Mucosa of rectum (tissue), 2 donors: ENCODE results near the gene CPNE1.

Source experiments
- H3K27ac ChIP-seq, 2 donors: one replicate each; pipeline ENCODE4 v1.7.0; 2013; ENCODE audit warnings: inconsistent platforms in 2 of 2, low read depth in 2 of 2, low read length in 2 of 2
- H3K27me3 ChIP-seq, 2 donors: one replicate each; pipeline ENCODE4 v1.7.0; 2013; ENCODE audit warnings: low read length in 2 of 2; ENCODE audit not compliant: control insufficient read depth in 2 of 2, insufficient read depth in 2 of 2
- H3K36me3 ChIP-seq, 2 donors: one replicate each; pipeline ENCODE4 v1.7.0; 2013; ENCODE audit warnings: low read length in 2 of 2; ENCODE audit not compliant: control insufficient read depth in 2 of 2, insufficient read depth in 2 of 2
- H3K4me1 ChIP-seq, 2 donors: one replicate each; pipeline ENCODE4 v1.7.0; 2013; ENCODE audit warnings: low read length in 2 of 2, mild to moderate bottlenecking in 1 of 2; ENCODE audit not compliant: control insufficient read depth in 2 of 2, insufficient read depth in 2 of 2
- H3K4me3 ChIP-seq, 2 donors: one replicate each; pipeline ENCODE4 v1.7.0; 2013; ENCODE audit warnings: low read length in 2 of 2
- H3K9ac ChIP-seq, 2 donors: one replicate each; pipeline ENCODE4 v1.7.0; 2013; ENCODE audit warnings: low read length in 2 of 2, low read depth in 1 of 2, mild to moderate bottlenecking in 1 of 2
- H3K9me3 ChIP-seq, 2 donors: one replicate each; pipeline ENCODE4 v1.7.0; 2013; ENCODE audit warnings: low read length in 2 of 2; ENCODE audit not compliant: control insufficient read depth in 2 of 2
- donor health status: healthy.
- donor health status: Normal muscosa, but diverticular disease.

Gene CPNE1

GRCh38 chr20:35669681-35670080, 5.0 kb upstream of the CPNE1 start:
- Histone ChIP-seq H3K27me3 (no peaks in the 10 kb centered on the region), H3K9ac (no peak overlapping the region), H3K9me3 (no peaks in the 10 kb centered on the region), H3K27ac (no peak overlapping the region), H3K36me3 (peaks cover 35 to 41% of the 10 kb centered on the region in 2 donors), H3K4me1 (peaks cover 0 to 3% of the 10 kb centered on the region in 2 donors), H3K4me3 (no peak overlapping the region)

- H3K4me3 ChIP-seq: no peak overlapping the region
- H3K27me3 ChIP-seq: no peaks in the 10 kb centered on the region
Measured at GRCh38 chr20:35669221-35669620, 4.5 kb upstream of the CPNE1 start.

GRCh38 chr20:35665949-35666288, 1.2 kb upstream of the CPNE1 start:
- H3K9ac ChIP-seq: no peak overlapping the region
- H3K36me3 ChIP-seq: peaks cover 14 to 22% of the 10 kb centered on the region in 2 donors
- H3K4me1 ChIP-seq: peaks cover 17 to 22% of the 10 kb centered on the region in 2 donors
- H3K27ac ChIP-seq: no peak overlapping the region
- H3K4me3 ChIP-seq: no peak overlapping the region
- H3K9me3 ChIP-seq: no peaks in the 10 kb centered on the region
- no peaks in the 10 kb centered on the region for H3K27me3 ChIP-seq

More at GRCh38 chr20:35669221-35669620, 4.5 kb upstream of the CPNE1 start:
- no peaks in the 10 kb centered on the region for H3K9me3 ChIP-seq
- H3K36me3 ChIP-seq: peaks cover 30 to 37% of the 10 kb centered on the region in 2 donors
- no peak overlapping the region for H3K27ac ChIP-seq
- no peak overlapping the region for H3K9ac ChIP-seq
- H3K4me1 ChIP-seq: peaks cover 0 to 3% of the 10 kb centered on the region in 2 donors

- Histone ChIP-seq H3K9me3 (no peaks in the 10 kb centered on the region), H3K4me3 (peak overlapping the region; percentile 86 to 98), H3K27me3 (no peaks in the 10 kb centered on the region), H3K27ac (peak overlapping the region; percentile 95 to 98), H3K36me3 (peaks cover 0 to 2% of the 10 kb centered on the region in 2 donors), H3K4me1 (peaks cover 17 to 26% of the 10 kb centered on the region in 2 donors), H3K9ac (peak overlapping the region; percentile 89 to 99)
Measured at GRCh38 chr20:35663516-35664465, 909 bp downstream of the CPNE1 start.

GRCh38 chr20:35662551-35662950, 2.1 kb downstream of the CPNE1 start:
- Histone ChIP-seq H3K9ac (peak overlapping the region in 1 of 2 donors; percentile 35), H3K4me1 (peaks cover 17 to 26% of the 10 kb centered on the region in 2 donors), H3K36me3 (no peaks in the 10 kb centered on the region), H3K27ac (no peak overlapping the region), H3K4me3 (peak overlapping the region in 1 of 2 donors; percentile 98), H3K9me3 (no peaks in the 10 kb centered on the region), H3K27me3 (no peaks in the 10 kb centered on the region)

GRCh38 chr20:35661908-35662307, 2.8 kb downstream of the CPNE1 start:
- Histone ChIP-seq H3K9me3 (no peaks in the 10 kb centered on the region), H3K36me3 (no peaks in the 10 kb centered on the region), H3K4me1 (peaks cover 17 to 26% of the 10 kb centered on the region in 2 donors), H3K27ac (no peak overlapping the region), H3K4me3 (no peak overlapping the region), H3K9ac (no peak overlapping the region), H3K27me3 (no peaks in the 10 kb centered on the region)

GRCh38 chr20:35661053-35661452, 3.6 kb downstream of the CPNE1 start:
- Histone ChIP-seq H3K27ac (no peak overlapping the region), H3K9ac (no peak overlapping the region), H3K9me3 (no peaks in the 10 kb centered on the region), H3K4me3 (no peak overlapping the region), H3K27me3 (no peaks in the 10 kb centered on the region), H3K4me1 (peaks cover 19 to 26% of the 10 kb centered on the region in 2 donors), H3K36me3 (no peaks in the 10 kb centered on the region)

GRCh38 chr20:35660122-35660937, 4.4 kb downstream of the CPNE1 start:
- Histone ChIP-seq H3K9me3 (no peaks in the 10 kb centered on the region), H3K27me3 (no peaks in the 10 kb centered on the region), H3K27ac (no peak overlapping the region), H3K9ac (no peak overlapping the region), H3K36me3 (peaks cover under 1% of the 10 kb centered on the region in 2 donors), H3K4me3 (no peak overlapping the region), H3K4me1 (peaks cover 19 to 26% of the 10 kb centered on the region in 2 donors)

- no peak overlapping the region for H3K4me3 ChIP-seq
- H3K9me3 ChIP-seq: no peaks in the 10 kb centered on the region
- H3K36me3 ChIP-seq: peaks cover 26 to 29% of the 10 kb centered on the region in 2 donors
- H3K27ac ChIP-seq: no peak overlapping the region
- no peak overlapping the region for H3K9ac ChIP-seq
- H3K4me1 ChIP-seq: peaks cover 9% of the 10 kb centered on the region in 2 donors
- no peaks in the 10 kb centered on the region for H3K27me3 ChIP-seq
Measured at GRCh38 chr20:35657271-35657670, 7.4 kb downstream of the CPNE1 start.

GRCh38 chr20:35654415-35654814, 10.3 kb downstream of the CPNE1 start:
- H3K9ac ChIP-seq: no peak overlapping the region
- peaks cover 0 to 2% of the 10 kb centered on the region in 2 donors for H3K4me1 ChIP-seq
- no peaks in the 10 kb centered on the region for H3K9me3 ChIP-seq
- no peak overlapping the region for H3K27ac ChIP-seq
- peaks cover 26 to 31% of the 10 kb centered on the region in 2 donors for H3K36me3 ChIP-seq
- no peak overlapping the region for H3K4me3 ChIP-seq
- no peaks in the 10 kb centered on the region for H3K27me3 ChIP-seq
